Ovary (tissue), 1 donor: ENCODE results near the gene SLIT1.

Experiments
- EP300 ChIP-seq: sonication (generic); formaldehyde crosslinking; IDR thresholded peaks from one replicate; pipeline ENCODE4 v1.6.1; 2017; ENCODE audit warnings: antibody characterized with exemption
- POLR2A ChIP-seq: fragments of 450-650 bp; IDR thresholded peaks from one replicate; pipeline ENCODE4 v1.6.1; 2017; ENCODE audit warnings: antibody characterized with exemption, mild to moderate bottlenecking, moderate library complexity

DNA sequence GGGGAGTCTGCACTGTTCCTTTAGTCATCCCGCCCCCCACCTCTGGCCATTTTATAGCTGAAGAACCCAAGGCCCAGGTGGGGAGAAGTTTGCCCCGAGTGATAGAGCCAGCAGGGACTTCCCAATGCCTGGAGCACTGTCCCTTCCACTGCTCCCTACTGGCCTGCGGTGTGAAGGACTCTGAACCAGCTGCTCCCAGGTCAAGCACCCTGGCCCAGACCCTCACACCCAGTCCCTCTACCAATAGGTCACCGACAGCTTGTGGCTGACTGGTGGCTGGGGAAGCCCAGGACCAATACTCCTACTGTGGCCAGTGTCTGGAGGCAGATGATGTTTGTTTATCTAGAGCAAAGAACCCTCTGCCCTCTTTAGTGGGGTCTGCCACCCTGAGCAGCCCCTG, 185.8 kb downstream of the SLIT1 start:
- TF ChIP-seq EP300: no peak
- no peak for TF ChIP-seq POLR2A
